ENCODE measurements around the gene BORCS6.

Gene BORCS6

GRCh38 chr17:8210761-8211458 lies 20.9 kb upstream of the BORCS6 start:
- H2AFZ ChIP-seq (ENCODE audit: low read length, unreplicated experiment): peak overlapping the region; percentile 78

GRCh38 chr17:8209907-8210760 lies 20.2 kb upstream of the BORCS6 start, which contains the start of gene AURKB:
Gene AURKB, minus strand, starts transcription at chr17:8210575. Its CDS starts 351 bp downstream, at chr17:8210224.
- peaks cover 6% of the 10 kb centered on the region for H3K4me1 ChIP-seq (ENCODE audit: control insufficient read depth, insufficient read depth, low read length, unreplicated experiment)
- H3K4me3 ChIP-seq (ENCODE audit: low read depth, low read length): peak within 1 kb of the TSS; percentile 83
- peaks cover 9% of the 10 kb centered on the region; the same call in 1 of the 2 replicates for H3K36me3 ChIP-seq (ENCODE audit: insufficient read depth, low read length)
- H3K27ac ChIP-seq (ENCODE audit: low read depth, low read length): peak within 1 kb of the TSS; percentile 84
- H2AFZ ChIP-seq (ENCODE audit: low read length, unreplicated experiment): peak within 1 kb of the TSS; percentile 78
- H3K79me2 ChIP-seq (ENCODE audit: control insufficient read depth, insufficient read depth, low read length, unreplicated experiment): peaks cover 28% of the 10 kb centered on the region
- no peaks in the 10 kb centered on the region for H3K27me3 ChIP-seq (ENCODE audit: insufficient read depth, low read length)

More at GRCh38 chr17:8210761-8211458, 20.9 kb upstream of the BORCS6 start:
- Histone ChIP-seq H3K36me3 (ENCODE audit: insufficient read depth, low read length) (peaks cover 6% of the 10 kb centered on the region; the same call in 1 of the 2 replicates), H3K4me3 (ENCODE audit: low read depth, low read length) (peak overlapping the region; percentile 83), H3K4me1 (ENCODE audit: control insufficient read depth, insufficient read depth, low read length, unreplicated experiment) (peaks cover 6% of the 10 kb centered on the region), H3K79me2 (ENCODE audit: control insufficient read depth, insufficient read depth, low read length, unreplicated experiment) (peaks cover 28% of the 10 kb centered on the region), H3K27me3 (ENCODE audit: insufficient read depth, low read length) (no peaks in the 10 kb centered on the region), H3K27ac (ENCODE audit: low read depth, low read length) (peak overlapping the region; percentile 84)

DNA sequence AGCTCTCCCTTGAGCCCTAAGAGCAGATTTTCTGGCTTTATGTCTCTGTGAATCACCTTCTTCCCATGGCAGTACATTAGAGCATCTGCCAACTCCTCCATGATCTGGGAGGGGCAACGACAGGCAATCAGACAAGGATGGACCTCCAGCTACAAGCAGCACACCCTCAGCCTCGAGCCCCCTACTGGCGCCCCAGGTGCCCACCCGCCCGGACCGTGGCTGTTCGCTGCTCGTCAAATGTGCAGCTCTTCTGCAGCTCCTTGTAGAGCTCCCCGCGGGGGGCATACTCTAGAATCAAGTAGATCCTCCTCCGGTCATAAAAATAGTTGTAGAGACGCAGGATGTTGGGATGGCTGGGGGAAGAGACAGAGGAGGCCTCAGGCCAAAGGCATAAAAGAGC lies 16.6 kb upstream of the BORCS6 start:
- peaks cover 9% of the 10 kb centered on the region; the same call in 1 of the 2 replicates for H3K36me3 ChIP-seq (ENCODE audit: insufficient read depth, low read length)
- no peak overlapping the region for H3K27ac ChIP-seq (ENCODE audit: low read depth, low read length)
- H2AFZ ChIP-seq (ENCODE audit: low read length, unreplicated experiment): no peak overlapping the region
- H3K4me3 ChIP-seq (ENCODE audit: low read depth, low read length): no peak overlapping the region
- peaks cover 6% of the 10 kb centered on the region for H3K4me1 ChIP-seq (ENCODE audit: control insufficient read depth, insufficient read depth, low read length, unreplicated experiment)
- peaks cover 28% of the 10 kb centered on the region for H3K79me2 ChIP-seq (ENCODE audit: control insufficient read depth, insufficient read depth, low read length, unreplicated experiment)
- no peaks in the 10 kb centered on the region for H3K27me3 ChIP-seq (ENCODE audit: insufficient read depth, low read length)

DNA sequence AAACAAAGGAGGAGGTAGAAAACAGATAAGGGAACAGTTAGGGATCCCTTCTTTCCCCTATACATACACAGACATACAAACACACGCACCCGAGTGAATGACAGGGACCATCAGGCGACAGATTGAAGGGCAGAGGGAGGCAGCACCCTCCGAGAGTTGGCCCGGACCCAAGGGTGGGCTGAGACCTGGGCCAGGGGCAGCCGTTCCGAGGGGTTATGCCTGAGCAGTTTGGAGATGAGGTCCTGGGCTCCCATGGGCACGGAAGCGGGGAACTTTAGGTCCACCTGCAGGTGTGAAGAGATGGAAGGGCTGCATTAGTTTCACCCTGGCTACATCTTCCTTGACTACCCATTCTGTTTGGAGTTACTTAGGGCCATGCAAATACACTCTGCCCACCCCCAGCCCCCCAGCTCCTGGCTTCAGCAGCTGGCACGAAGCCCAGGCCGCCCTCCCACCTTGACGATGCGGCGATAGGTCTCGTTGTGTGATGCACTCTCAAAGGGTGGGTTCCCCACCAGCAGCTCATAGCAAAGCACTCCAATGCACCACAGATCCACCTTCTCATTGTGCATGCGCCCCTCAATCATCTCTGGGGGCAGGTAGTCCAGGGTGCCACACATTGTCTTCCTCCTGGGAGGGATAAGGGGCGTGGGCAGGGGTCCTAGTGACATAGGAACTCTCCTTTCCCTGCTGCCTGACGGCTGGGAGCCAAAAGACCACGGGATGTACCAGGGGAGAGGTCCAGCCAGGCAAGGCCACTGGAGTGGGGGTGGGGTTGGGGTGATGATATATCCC lies 15.0 kb upstream of the BORCS6 start:
- Histone ChIP-seq H3K27ac (ENCODE audit: low read depth, low read length) (no peak overlapping the region), H3K36me3 (ENCODE audit: insufficient read depth, low read length) (peaks cover 9% of the 10 kb centered on the region; the same call in 1 of the 2 replicates)

DNA sequence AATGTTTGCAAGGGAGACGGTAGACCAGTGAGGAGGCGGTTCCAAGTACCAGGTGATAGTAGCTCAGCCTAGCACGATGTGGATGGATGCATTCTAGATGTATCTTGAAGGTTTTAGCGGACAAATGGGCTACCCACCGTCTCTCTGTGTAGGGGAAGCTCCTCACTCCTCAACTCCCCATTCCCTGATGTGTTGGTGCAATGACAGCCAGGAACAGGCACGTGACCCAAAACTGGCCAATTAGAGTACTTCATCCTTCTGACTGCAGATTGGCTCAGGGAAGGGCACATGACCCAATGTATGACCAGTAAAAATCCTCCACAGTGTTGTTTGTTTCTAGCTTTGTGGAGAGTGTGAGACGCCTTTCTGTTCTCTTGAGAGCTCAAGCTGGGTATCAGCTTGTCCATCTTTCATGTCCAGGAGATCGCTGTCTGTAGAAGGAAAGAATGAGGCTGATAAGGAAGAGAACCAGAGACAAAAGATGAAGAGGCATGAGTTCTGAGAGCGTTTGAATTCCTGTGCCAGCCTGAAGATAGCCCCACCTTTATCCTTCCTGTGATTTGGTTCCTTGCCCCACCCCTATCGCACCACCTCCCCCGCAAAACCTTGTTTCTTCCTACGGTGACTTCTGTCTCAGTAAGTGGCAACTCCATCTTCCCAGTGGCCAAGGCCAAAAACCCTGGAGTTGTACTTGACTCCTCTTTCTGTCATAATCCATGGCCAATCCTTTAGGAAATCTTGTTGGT lies 2.3 kb upstream of the BORCS6 start:
- H3K27ac ChIP-seq (ENCODE audit: low read depth, low read length): no peak overlapping the region
- H3K4me3 ChIP-seq (ENCODE audit: low read depth, low read length): no peak overlapping the region
- no peaks in the 10 kb centered on the region for H3K27me3 ChIP-seq (ENCODE audit: insufficient read depth, low read length)
- no peaks in the 10 kb centered on the region for H3K36me3 ChIP-seq (ENCODE audit: insufficient read depth, low read length)
- peaks cover 9% of the 10 kb centered on the region for H3K79me2 ChIP-seq (ENCODE audit: control insufficient read depth, insufficient read depth, low read length, unreplicated experiment)
- peaks cover 27% of the 10 kb centered on the region for H3K4me1 ChIP-seq (ENCODE audit: control insufficient read depth, insufficient read depth, low read length, unreplicated experiment)
- no peak overlapping the region for H2AFZ ChIP-seq (ENCODE audit: low read length, unreplicated experiment)

More for the DNA sequence above, 15.0 kb upstream of the BORCS6 start:
- Histone ChIP-seq H3K4me1 (ENCODE audit: control insufficient read depth, insufficient read depth, low read length, unreplicated experiment) (no peaks in the 10 kb centered on the region), H3K27me3 (ENCODE audit: insufficient read depth, low read length) (no peaks in the 10 kb centered on the region), H2AFZ (ENCODE audit: low read length, unreplicated experiment) (no peak overlapping the region), H3K4me3 (ENCODE audit: low read depth, low read length) (no peak overlapping the region), H3K79me2 (ENCODE audit: control insufficient read depth, insufficient read depth, low read length, unreplicated experiment) (peaks cover 24% of the 10 kb centered on the region)

- H3K27me3 ChIP-seq (ENCODE audit: insufficient read depth, low read length): no peaks in the 10 kb centered on the region
- H3K27ac ChIP-seq (ENCODE audit: low read depth, low read length): peak overlapping the region; percentile 20
- H2AFZ ChIP-seq (ENCODE audit: low read length, unreplicated experiment): peak overlapping the region; percentile 51
- H3K36me3 ChIP-seq (ENCODE audit: insufficient read depth, low read length): no peaks in the 10 kb centered on the region
- peaks cover 20% of the 10 kb centered on the region for H3K4me1 ChIP-seq (ENCODE audit: control insufficient read depth, insufficient read depth, low read length, unreplicated experiment)
- H3K79me2 ChIP-seq (ENCODE audit: control insufficient read depth, insufficient read depth, low read length, unreplicated experiment): peaks cover 9% of the 10 kb centered on the region
- H3K4me3 ChIP-seq (ENCODE audit: low read depth, low read length): peak overlapping the region; percentile 78
Measured at GRCh38 chr17:8190506-8190905, 526 bp upstream of the BORCS6 start.

GRCh38 chr17:8189041-8189710 lies 804 bp downstream of the BORCS6 start:
- Histone ChIP-seq H3K36me3 (ENCODE audit: insufficient read depth, low read length) (no peaks in the 10 kb centered on the region), H3K4me1 (ENCODE audit: control insufficient read depth, insufficient read depth, low read length, unreplicated experiment) (peaks cover 20% of the 10 kb centered on the region), H3K79me2 (ENCODE audit: control insufficient read depth, insufficient read depth, low read length, unreplicated experiment) (peaks cover 9% of the 10 kb centered on the region), H2AFZ (ENCODE audit: low read length, unreplicated experiment) (peak overlapping the region; percentile 57), H3K27ac (ENCODE audit: low read depth, low read length) (peak overlapping the region; percentile 64; the same call in 1 of the 2 replicates), H3K27me3 (ENCODE audit: insufficient read depth, low read length) (no peaks in the 10 kb centered on the region), H3K4me3 (ENCODE audit: low read depth, low read length) (peak overlapping the region; percentile 78)

- Histone ChIP-seq H3K27me3 (ENCODE audit: insufficient read depth, low read length) (no peaks in the 10 kb centered on the region), H3K36me3 (ENCODE audit: insufficient read depth, low read length) (no peaks in the 10 kb centered on the region), H2AFZ (ENCODE audit: low read length, unreplicated experiment) (no peak overlapping the region), H3K27ac (ENCODE audit: low read depth, low read length) (peak overlapping the region; percentile 63), H3K4me1 (ENCODE audit: control insufficient read depth, insufficient read depth, low read length, unreplicated experiment) (peaks cover 20% of the 10 kb centered on the region), H3K79me2 (ENCODE audit: control insufficient read depth, insufficient read depth, low read length, unreplicated experiment) (peaks cover 9% of the 10 kb centered on the region), H3K4me3 (ENCODE audit: low read depth, low read length) (peak overlapping the region; percentile 78)
Measured at GRCh38 chr17:8188263-8188839, 1.6 kb downstream of the BORCS6 start.

- Histone ChIP-seq H3K4me3 (ENCODE audit: low read depth, low read length) (peak overlapping the region; percentile 90), H3K27ac (ENCODE audit: low read depth, low read length) (peak overlapping the region; percentile 83), H2AFZ (ENCODE audit: low read length, unreplicated experiment) (no peak overlapping the region)
Measured at GRCh38 chr17:8187517-8188262, 2.3 kb downstream of the BORCS6 start.

More at GRCh38 chr17:8187517-8188262, 2.3 kb downstream of the BORCS6 start:
- Histone ChIP-seq H3K36me3 (ENCODE audit: insufficient read depth, low read length) (no peaks in the 10 kb centered on the region), H3K4me1 (ENCODE audit: control insufficient read depth, insufficient read depth, low read length, unreplicated experiment) (peaks cover 20% of the 10 kb centered on the region), H3K79me2 (ENCODE audit: control insufficient read depth, insufficient read depth, low read length, unreplicated experiment) (peaks cover 9% of the 10 kb centered on the region), H3K27me3 (ENCODE audit: insufficient read depth, low read length) (no peaks in the 10 kb centered on the region)

Measured in ACC112 (cell line).